NCI-H1436 (cell line): ENCODE results near the gene SMAD5.

Experiments used
- DNase-seq: peaks from one replicate; lab custom pipeline; 2025; lab: John Stamatoyannopoulos, UW

The SMAD5 gene

GRCh38 chr5:136115183-136115865, 17.3 kb upstream of the SMAD5 start:
- DNase-seq = no peak

- no peak for DNase-seq
Measured at GRCh38 chr5:136120529-136120928, 12.1 kb upstream of the SMAD5 start.

GRCh38 chr5:136123236-136123768, 9.3 kb upstream of the SMAD5 start:
- DNase-seq = peak; percentile 55

GRCh38 chr5:136127560-136127959, 5.1 kb upstream of the SMAD5 start:
- no peak for DNase-seq

GRCh38 chr5:136128481-136128880, 4.2 kb upstream of the SMAD5 start:
- DNase-seq = no peak

- no peak for DNase-seq
Measured at GRCh38 chr5:136129445-136129844, 3.2 kb upstream of the SMAD5 start.

- no peak for DNase-seq
Measured at GRCh38 chr5:136130581-136130980, 2.1 kb upstream of the SMAD5 start.

- no peak for DNase-seq
Measured at GRCh38 chr5:136132087-136132486, 558 bp upstream of the SMAD5 start.

- DNase-seq = peak; percentile 5
Measured at GRCh38 chr5:136133222-136133921, 727 bp downstream of the SMAD5 start.

GRCh38 chr5:136133922-136134379, 1.3 kb downstream of the SMAD5 start:
- DNase-seq = no peak

GRCh38 chr5:136134653-136135052, 2.0 kb downstream of the SMAD5 start:
- no peak for DNase-seq

- no peak for DNase-seq
Measured at GRCh38 chr5:136135536-136135935, 2.9 kb downstream of the SMAD5 start.

GRCh38 chr5:136137497-136138220, 5.0 kb downstream of the SMAD5 start:
- no peak for DNase-seq

- DNase-seq = no peak
Measured at GRCh38 chr5:136141561-136141960, 8.9 kb downstream of the SMAD5 start.

GRCh38 chr5:136143312-136143711, 10.7 kb downstream of the SMAD5 start:
- no peak for DNase-seq

GRCh38 chr5:136143763-136144162, 11.1 kb downstream of the SMAD5 start:
- DNase-seq = peak; percentile 21

GRCh38 chr5:136145030-136145429, 12.4 kb downstream of the SMAD5 start:
- DNase-seq = no peak

GRCh38 chr5:136146201-136146600, 13.6 kb downstream of the SMAD5 start:
- DNase-seq = no peak

GRCh38 chr5:136147632-136148031, 15.0 kb downstream of the SMAD5 start:
- DNase-seq = no peak

GRCh38 chr5:136149891-136150290, 17.2 kb downstream of the SMAD5 start:
- DNase-seq = no peak

GRCh38 chr5:136153581-136154236, 21.1 kb downstream of the SMAD5 start:
- no peak for DNase-seq

GRCh38 chr5:136155078-136155477, 22.4 kb downstream of the SMAD5 start:
- DNase-seq = no peak
